Sigmoid colon (tissue), 4 donors: Measurements from ENCODE around the gene CHST14.
"Not testable (repeated sequence)": the region's sequence is repeated elsewhere in the genome, so short reads cannot be mapped to it uniquely, and the experiment has no call there.

Source experiments
- CTCF ChIP-seq, 4 experiments: fragments of 450-650 bp in 3 of 4; fragments of 200-600 bp in 1 of 4; IDR thresholded peaks; one replicate each; pipeline ENCODE4 v1.5.1; 2016 to 2019; ENCODE audit warnings: antibody characterized with exemption in 4 of 4, mild to moderate bottlenecking in 3 of 4, moderate library complexity in 2 of 4
- EP300 ChIP-seq, 4 donors: sonication (generic); formaldehyde crosslinking; IDR thresholded peaks; one replicate each; pipeline ENCODE4 v1.6.1; 2017; ENCODE audit warnings: antibody characterized with exemption in 4 of 4
- POLR2A ChIP-seq, 2 donors: fragments of 450-650 bp; IDR thresholded peaks; one replicate each; pipeline ENCODE4 v1.6.1; 2016; ENCODE audit warnings: antibody characterized with exemption in 2 of 2, mild to moderate bottlenecking in 2 of 2, moderate library complexity in 2 of 2
- POLR2AphosphoS5 ChIP-seq, 4 donors: sonication (generic); formaldehyde crosslinking; IDR thresholded peaks; one replicate each; pipeline ENCODE4 v1.6.1; 2017; ENCODE audit warnings: antibody characterized with exemption in 4 of 4

- TF ChIP-seq CTCF, POLR2AphosphoS5, POLR2A, EP300 (IDR thresholded peaks at IDR 0.05): not testable (repeated sequence)
Measured at GRCh38 chr15:40453941-40454340, 16.8 kb upstream of the CHST14 start.
